Right forelimb (tissue), 1 donor: ENCODE results near the gene TIFAB.

Experiments
- DNase-seq: peaks from one replicate; pipeline ENCODE4 v3.0.0-alpha.2; 2018

The TIFAB gene

DNA sequence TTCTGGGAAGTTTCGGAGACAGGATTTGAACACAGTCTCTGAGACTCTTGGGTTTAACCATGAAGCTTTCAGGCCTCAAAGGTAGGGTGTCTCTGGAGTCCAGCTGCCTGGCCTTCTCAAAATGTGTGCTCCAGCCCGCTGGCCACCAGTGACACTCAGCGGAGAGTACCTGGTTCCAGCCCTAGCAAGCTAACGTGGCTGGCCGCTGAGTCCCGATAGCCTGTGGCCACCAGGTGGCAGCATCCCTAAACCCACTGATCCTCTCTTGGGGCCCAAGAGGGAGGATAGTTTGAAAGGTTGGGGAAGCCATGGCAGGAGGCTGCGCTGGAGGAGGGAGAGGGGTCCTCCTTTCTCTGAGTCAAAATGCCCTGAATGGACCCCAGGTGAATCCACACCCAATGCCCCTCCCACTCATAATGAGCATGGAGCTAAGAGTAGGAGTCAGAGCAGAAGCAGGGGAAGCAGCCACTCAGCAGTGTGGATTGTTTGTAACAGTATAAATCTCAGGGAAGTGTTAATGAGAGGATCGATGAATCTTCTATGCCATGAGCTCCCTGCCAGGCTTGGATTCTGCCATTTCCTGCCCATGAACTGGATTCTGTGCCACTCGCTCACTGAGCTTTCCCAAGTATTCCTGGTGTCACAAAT is 5.4 kb upstream of the TIFAB start:
- peak; percentile 57 for DNase-seq

GRCh38 chr5:135456238-135457099 is 4.3 kb upstream of the TIFAB start:
- DNase-seq: peak; percentile 41

- DNase-seq: peak; percentile 26
Measured at GRCh38 chr5:135455876-135456237, 3.7 kb upstream of the TIFAB start.

GRCh38 chr5:135454946-135455345 is 2.8 kb upstream of the TIFAB start:
- peak; percentile 7 for DNase-seq

DNA sequence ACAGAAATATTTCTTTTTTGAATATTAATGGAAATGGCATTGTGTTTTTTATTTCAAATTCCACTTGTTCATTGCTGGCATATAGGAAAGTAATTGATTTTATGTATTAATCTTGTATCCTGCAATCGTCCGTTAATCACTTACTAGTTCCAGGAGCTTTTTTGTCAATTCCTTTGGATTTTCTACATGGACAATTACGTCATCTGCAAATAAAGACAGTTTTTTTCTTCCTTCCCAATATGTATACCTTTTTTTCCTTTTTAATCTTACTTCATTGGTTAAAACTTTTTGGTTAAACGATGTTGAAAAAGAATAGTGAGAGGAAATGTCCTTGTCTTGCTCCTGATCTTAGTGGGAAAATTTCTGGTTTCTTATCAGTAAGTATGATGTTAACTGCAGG is 1.5 kb upstream of the TIFAB start:
- DNase-seq: no peak

DNA sequence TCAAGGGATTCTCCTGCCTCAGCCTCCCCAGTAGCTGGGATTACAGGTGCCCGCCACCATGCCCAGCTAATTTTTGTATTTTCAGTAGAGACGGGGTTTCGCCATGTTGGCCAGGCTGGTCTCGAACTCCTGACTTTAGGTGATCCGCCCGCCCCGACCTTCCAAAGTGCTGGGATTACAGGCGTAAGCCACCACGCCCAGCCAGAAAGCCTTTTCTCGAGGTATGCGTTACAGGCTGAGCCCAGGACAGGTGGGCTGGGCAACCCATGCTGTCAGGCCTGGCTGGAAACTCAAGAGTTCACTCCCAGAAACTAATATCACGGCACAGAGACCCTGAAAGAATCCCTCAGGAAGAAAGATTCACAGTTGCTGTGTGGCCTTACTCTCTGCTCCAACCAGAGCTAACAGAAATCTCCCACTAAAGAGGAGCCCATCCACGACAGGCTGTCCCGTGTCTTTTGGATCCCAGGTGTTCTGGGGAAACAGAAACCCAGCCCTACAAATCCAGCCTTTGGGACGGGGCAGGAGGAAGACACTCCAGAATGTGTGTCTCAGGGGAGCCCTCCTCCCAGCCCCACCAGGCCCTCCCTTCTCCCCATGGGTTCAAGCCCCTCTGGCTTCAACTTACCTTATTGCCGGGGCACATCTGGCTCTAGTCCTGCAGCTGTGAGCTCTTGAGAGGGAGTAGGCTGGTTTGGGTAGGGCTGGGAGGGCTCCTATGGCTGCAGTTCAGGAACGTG is 400 bp downstream of the TIFAB start:
- peak; percentile 6 for DNase-seq

- DNase-seq: peak; percentile 36
Measured at GRCh38 chr5:135450952-135451351, 1.2 kb downstream of the TIFAB start.

DNA sequence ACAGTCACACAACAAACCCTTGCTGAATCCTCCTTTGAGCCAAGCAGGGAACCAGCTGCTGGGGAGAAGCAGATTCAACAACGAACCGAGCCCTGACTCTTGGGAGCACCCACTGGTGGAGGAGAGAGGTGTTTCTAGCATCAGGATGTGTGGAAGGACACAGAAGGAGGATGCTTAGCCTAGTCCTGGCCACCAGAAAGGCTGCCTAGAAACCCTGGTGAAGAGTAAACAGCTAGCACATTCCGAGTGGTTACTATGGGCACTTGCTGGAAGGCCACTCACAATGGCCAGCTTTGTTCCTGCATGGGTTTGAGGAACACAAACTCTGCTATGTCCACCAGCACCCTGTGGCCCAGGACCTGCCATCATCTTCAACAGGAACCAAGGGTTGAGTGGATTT is 1.8 kb downstream of the TIFAB start:
- DNase-seq: peak; percentile 17

- no peak for DNase-seq
Measured at GRCh38 chr5:135449644-135450043, 2.5 kb downstream of the TIFAB start.

- peak; percentile 25 for DNase-seq
Measured at GRCh38 chr5:135448791-135449507, 3.2 kb downstream of the TIFAB start.

DNA sequence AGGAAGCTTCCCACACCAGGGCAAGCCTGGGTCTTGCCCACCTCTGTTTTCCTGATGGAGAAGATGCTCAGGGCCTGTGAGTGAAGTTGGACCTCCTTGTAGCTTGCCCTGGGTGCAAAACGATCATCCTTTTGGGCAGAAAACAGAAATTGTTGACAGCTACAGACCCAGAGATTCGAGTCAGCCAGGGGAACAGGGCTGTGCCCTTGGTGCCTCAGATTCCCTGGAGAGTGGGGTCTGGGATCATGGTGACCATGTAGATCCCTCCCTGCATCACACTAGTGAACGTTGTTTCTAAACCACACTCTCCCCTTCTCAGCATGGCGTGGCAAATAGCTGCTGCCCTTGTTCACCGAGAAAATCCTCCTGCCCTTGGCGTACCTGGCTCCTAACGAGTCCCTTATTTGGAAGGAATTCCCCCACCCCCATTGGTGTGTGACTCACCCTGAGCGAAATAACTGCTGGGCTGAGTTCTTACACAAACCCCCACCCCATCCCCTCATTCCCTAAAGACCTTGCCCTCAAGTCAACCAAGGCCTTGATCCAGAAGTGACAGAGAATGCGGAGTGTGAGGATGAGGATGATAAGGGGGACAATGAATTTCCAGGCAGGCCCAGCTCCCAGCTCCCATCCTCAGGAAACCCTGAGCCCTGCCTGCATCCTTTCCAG is 3.9 kb downstream of the TIFAB start:
- peak; percentile 16 for DNase-seq

GRCh38 chr5:135447298-135447929 is 4.7 kb downstream of the TIFAB start, which contains the start of gene DCANP1:
Gene DCANP1 (minus strand): TSS chr5:135447348. CDS start chr5:135447108, 240 bp downstream.
- DNase-seq: peak; percentile 30

DNA sequence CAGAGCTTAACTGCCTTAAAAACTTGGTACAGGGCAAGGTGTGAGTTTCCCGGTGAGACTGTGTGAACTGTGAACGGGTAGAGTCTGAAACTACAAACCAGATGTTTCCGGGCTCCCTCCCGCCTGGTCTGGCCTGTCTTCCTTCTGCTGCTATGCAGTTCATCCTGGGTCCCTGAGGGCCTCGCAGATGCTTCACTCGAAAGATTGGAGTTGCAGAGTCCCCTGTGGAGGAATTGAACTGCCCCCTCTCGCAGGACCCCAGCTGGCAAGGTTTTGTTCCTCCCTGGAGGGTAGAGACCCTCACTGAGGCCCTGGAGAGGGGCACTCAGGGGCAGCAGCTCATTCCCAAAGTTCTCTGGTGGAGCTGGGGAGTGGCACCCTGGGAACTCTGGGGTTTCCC is 5.5 kb downstream of the TIFAB start:
- peak; percentile 43 for DNase-seq

DNA sequence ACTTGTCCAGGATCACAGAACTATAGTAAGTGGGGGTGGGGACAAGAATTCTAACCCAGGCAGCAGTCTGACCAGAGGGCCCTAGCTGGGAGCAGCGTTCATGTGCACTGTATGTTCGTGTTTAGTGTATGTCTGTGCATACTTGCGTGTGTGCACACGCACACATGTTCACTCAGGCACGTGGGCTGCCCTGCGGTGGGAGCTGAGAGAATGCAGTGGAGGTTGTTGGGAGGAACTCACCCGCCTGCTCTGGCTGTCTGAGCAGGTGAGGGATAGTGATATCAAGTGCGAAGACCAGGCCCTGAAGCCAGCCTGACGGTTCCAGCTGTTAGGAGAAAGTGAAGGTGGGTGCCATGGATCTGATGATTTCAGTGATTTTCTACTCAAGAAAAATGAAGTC is 5.9 kb downstream of the TIFAB start:
- DNase-seq: peak; percentile 35

GRCh38 chr5:135445306-135445985 is 6.7 kb downstream of the TIFAB start:
- DNase-seq: peak; percentile 32

DNA sequence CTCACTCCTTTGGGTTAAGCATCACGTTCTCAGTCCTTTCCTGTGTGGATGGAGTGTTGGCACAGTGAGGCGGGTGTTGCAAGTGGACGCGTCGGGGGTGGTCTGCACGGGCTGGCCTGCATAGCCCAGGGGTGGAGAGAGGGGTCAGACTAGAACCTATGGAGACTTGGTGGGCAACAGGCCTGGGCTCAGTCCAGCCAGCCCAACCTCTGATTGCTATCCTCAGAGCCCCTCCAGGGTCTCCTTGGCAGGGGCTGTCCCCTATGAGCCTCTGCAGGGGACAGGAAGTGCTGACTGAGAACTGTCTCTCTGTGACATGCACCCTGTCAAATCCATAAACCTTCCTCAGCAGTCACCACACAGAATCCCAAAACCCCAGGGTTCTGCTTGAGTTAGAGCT is 7.3 kb downstream of the TIFAB start:
- no peak for DNase-seq

- peak; percentile 42 for DNase-seq
Measured at GRCh38 chr5:135444360-135444759, 7.8 kb downstream of the TIFAB start.

DNA sequence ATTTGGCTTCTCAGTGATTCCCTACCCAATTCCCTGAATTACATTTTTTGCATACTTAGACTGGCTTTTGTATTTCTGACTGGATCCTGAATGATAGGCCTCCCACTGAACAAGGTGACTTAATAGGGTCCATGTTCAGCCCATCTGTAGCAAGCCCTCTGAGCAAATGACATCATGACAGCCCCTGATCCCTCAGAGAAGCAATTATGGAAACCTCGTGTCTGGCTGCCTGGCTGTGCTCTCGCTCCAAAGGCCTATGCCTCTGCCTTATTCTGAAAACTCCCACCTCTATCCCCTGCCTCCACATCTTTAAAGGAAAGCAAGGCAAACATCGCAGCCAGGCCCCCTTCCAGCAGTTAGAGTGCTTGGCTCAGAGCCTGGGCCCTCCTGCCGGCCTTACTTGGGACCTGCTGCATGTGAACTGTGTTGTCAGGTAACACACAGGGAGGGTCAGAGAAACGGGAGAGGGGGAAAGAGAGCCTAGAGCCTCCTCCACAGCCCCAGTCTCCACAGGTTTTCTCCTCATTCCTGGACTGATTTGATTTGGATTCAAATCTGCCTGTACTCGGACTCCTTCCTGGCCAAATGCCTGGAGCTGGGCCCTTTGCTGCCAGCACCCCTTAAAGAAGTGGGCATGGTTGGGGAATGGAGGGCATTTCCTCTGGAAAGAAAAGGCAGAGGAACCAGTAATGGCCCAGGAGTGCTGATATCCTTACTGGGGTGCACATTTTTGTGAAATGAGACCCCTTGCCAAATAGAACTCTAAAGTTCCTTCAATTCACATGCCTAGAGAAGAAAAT is 8.8 kb downstream of the TIFAB start:
- DNase-seq: peak; percentile 66

DNA sequence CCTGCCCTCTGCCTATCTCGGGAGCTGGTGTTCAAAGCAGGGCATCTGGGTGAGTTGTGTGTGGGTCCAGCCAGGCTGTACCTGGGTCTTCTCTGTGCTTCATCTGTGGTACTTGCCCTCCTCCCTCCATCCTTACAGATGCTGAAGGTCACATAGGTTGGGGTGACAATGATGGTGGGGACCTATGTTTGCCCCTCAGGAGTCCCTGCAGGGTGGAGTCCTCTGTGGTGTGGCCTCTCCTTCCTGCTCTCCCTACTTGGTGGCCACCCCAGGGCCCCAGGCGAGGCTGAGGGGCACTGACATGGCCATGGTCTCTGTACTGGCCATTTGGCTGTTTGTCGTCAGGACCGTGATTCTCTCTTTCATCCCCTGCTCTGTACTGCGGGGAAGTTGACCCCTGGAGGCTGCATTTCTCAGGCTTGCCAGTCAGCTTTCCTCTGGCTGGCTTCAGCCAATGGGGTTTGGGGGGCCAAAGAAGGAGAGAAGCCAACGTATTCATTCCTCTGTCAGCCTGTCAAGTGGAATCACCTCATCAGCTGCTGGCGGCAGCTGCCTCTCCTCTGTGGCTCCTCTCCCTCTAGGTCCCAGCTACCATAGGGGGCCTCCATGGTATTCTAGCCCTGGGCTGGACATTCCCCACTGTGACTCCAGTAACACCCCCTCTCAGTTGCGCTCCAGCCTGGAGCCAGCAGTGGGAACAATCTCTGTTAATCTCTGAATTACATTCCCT is 9.6 kb downstream of the TIFAB start:
- DNase-seq: peak; percentile 48

- peak; percentile 22 for DNase-seq
Measured at GRCh38 chr5:135441919-135442318, 10.2 kb downstream of the TIFAB start.
